ENCODE measurements around the gene RALGAPA2. TPM values are rescaled to one million over a fixed set of nuclear protein-coding genes. Genes with fewer than 3 reads are reported as not detected.

Gene RALGAPA2
- total and polyA plus RNA-seq, 2 of the 13 experiments (the other 11 are each of a cell fraction or from before 2014, with no cell fraction given), result 13.8 to 17.7 TPM

DNA sequence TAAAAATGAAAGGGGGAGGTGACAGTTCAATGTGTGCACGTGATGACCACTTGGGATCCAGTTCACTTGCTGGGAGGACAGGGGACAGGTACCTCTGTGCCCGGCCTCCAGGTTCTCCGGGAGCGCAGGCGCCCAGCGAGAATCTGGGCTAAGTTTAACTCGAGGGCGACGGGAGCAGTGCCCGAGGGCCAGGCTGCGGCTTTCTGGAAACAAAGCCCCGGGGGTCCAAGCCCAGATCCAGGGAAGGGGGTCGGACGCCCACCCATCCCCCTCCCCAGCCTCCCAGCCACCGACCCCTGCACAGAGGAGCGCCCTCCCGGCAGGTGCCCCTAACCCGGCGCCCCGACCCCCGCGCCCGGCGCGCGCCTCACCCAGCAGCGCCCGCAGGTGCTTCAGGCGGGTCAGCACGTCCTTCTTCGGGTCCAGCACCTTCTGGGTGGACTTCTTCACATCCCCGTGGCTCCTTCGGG is 405 bp downstream of the RALGAPA2 start (continued):
- no peak for TF ChIP-seq CHCHD3 (CRISPR knock-in tag; IDR thresholded peaks at IDR 0.05)
- no peak for TF ChIP-seq AKAP8 (CRISPR knock-in tag; IDR thresholded peaks at IDR 0.05)
- no peak for TF ChIP-seq MTERF4 (CRISPR knock-in tag; IDR thresholded peaks at IDR 0.05)
- TF ChIP-seq, protein P1, sequence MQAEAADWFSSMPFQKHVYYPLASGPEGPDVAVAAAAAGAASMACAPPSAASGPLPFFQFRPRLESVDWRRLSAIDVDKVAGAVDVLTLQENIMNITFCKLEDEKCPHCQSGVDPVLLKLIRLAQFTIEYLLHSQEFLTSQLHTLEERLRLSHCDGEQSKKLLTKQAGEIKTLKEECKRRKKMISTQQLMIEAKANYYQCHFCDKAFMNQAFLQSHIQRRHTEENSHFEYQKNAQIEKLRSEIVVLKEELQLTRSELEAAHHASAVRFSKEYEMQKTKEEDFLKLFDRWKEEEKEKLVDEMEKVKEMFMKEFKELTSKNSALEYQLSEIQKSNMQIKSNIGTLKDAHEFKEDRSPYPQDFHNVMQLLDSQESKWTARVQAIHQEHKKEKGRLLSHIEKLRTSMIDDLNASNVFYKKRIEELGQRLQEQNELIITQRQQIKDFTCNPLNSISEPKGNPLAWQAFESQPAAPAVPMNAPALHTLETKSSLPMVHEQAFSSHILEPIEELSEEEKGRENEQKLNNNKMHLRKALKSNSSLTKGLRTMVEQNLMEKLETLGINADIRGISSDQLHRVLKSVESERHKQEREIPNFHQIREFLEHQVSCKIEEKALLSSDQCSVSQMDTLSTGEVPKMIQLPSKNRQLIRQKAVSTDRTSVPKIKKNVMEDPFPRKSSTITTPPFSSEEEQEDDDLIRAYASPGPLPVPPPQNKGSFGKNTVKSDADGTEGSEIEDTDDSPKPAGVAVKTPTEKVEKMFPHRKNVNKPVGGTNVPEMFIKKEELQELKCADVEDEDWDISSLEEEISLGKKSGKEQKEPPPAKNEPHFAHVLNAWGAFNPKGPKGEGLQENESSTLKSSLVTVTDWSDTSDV (CRISPR knock-in tag; IDR thresholded peaks at IDR 0.05), result no peak
- TF ChIP-seq PRMT3 (CRISPR knock-in tag; IDR thresholded peaks at IDR 0.05; ENCODE audit: borderline replicate concordance, low read depth), result no peak
- TF ChIP-seq, protein P2, sequence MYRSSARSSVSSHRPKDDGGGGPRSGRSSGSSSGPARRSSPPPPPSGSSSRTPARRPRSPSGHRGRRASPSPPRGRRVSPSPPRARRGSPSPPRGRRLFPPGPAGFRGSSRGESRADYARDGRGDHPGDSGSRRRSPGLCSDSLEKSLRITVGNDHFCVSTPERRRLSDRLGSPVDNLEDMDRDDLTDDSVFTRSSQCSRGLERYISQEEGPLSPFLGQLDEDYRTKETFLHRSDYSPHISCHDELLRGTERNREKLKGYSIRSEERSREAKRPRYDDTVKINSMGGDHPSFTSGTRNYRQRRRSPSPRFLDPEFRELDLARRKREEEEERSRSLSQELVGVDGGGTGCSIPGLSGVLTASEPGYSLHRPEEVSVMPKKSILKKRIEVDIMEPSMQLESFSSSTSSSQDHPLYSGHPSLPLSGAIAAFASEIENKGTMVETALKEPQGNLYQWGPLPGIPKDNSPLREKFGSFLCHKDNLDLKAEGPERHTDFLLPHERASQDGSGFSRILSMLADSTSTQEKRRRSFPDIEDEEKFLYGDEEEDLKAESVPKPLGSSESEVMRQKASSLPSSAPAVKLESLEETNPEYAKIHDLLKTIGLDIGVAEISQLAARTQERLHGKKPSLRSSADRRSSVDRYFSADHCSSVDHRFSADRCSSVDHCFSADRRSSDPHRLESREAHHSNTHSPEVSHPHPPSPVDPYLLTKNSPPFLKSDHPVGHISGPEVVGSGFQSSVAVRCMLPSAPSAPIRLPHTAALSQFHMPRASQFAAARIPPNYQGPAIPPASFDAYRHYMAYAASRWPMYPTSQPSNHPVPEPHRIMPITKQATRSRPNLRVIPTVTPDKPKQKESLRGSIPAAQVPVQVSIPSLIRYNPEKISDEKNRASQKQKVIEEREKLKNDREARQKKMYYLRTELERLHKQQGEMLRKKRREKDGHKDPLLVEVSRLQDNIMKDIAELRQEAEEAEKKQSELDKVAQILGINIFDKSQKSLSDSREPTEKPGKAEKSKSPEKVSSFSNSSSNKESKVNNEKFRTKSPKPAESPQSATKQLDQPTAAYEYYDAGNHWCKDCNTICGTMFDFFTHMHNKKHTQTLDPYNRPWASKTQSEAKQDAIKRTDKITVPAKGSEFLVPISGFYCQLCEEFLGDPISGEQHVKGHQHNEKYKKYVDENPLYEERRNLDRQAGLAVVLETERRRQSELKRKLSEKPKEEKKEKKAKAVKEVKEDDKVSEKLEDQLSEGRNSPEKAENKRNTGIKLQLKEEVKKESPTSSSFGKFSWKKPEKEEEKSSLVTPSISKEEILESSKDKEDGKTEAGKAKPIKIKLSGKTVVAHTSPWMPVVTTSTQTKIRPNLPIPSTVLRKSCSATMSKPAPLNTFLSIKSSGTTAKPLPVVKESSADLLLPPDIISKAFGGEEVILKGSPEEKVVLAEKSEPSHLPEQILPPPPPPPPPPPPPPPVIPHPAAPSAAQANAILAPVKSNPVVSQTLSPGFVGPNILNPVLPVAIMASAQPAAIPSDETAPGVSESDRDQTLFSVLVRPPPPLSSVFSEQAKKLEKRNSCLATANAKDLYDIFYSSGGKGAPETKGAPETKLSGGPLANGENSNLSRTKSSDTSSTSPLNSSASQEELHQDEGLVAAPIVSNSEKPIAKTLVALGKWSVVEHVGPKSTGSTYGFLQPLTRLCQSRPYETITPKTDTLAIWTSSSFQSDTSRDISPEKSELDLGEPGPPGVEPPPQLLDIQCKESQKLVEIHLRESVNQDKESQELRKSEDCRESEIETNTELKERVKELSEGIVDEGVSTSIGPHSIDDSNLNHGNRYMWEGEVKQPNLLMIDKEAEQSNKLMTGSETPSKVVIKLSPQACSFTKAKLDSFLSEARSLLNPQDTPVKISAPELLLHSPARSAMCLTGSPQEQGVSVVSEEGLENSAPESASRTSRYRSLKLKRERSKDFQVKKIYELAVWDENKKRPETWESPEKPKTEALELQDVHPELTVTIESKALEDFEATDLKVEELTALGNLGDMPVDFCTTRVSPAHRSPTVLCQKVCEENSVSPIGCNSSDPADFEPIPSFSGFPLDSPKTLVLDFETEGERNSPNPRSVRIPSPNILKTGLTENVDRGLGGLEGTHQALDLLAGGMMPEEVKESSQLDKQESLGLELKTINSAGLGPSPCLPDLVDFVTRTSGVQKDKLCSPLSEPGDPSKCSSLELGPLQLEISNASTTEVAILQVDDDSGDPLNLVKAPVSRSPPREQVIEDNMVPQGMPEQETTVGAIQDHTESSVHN (CRISPR knock-in tag; IDR thresholded peaks at IDR 0.05), result no peak
- no peak for TF ChIP-seq ZNF737 (CRISPR knock-in tag; IDR thresholded peaks at IDR 0.05; ENCODE audit: borderline replicate concordance)
- TF ChIP-seq ZNF773 (CRISPR knock-in tag; IDR thresholded peaks at IDR 0.05; ENCODE audit: borderline replicate concordance), result 0 out of 2 replicates have a peak, but pooled peaks have one; percentile 34
- TF ChIP-seq, protein P3, sequence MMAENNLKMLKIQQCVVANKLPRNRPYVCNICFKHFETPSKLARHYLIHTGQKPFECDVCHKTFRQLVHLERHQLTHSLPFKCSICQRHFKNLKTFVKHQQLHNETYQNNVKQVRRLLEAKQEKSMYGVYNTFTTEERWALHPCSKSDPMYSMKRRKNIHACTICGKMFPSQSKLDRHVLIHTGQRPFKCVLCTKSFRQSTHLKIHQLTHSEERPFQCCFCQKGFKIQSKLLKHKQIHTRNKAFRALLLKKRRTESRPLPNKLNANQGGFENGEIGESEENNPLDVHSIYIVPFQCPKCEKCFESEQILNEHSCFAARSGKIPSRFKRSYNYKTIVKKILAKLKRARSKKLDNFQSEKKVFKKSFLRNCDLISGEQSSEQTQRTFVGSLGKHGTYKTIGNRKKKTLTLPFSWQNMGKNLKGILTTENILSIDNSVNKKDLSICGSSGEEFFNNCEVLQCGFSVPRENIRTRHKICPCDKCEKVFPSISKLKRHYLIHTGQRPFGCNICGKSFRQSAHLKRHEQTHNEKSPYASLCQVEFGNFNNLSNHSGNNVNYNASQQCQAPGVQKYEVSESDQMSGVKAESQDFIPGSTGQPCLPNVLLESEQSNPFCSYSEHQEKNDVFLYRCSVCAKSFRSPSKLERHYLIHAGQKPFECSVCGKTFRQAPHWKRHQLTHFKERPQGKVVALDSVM (CRISPR knock-in tag; IDR thresholded peaks at IDR 0.05), result peak; percentile 15; the same call in 1 of the 2 replicates
- TF ChIP-seq NFIB (CRISPR knock-in tag; IDR thresholded peaks at IDR 0.05; ENCODE audit: borderline replicate concordance), result no peak
- TF ChIP-seq ZNF30 (CRISPR knock-in tag; IDR thresholded peaks at IDR 0.05), result no peak
- no peak for TF ChIP-seq CHD2 (IDR thresholded peaks at IDR 0.05; ENCODE audit: low read depth, low read length)
- TF ChIP-seq SP1 (IDR thresholded peaks at IDR 0.05), result no peak
- no peak for TF ChIP-seq SP1 (CRISPR knock-in tag; IDR thresholded peaks at IDR 0.05)
- TF ChIP-seq ZNF788 (CRISPR knock-in tag; IDR thresholded peaks at IDR 0.05; ENCODE audit: borderline replicate concordance), result no peak
- no peak for TF ChIP-seq ZNF7 (CRISPR knock-in tag; IDR thresholded peaks at IDR 0.05)
- no peak for TF ChIP-seq ATAD3A (CRISPR knock-in tag; IDR thresholded peaks at IDR 0.05)

All from HepG2 (cell line).